NB4 (cell line): ENCODE measurements around the gene VASH2.

ENCODE experiments used
- CTCF ChIP-seq: IDR thresholded peaks from one replicate; pipeline ENCODE4 v1.5.1; 2012; ENCODE audit warnings: low read depth, low read length
- MAX ChIP-seq: IDR thresholded peaks from 2 replicates; pipeline ENCODE4 v1.6.1; 2011; ENCODE audit warnings: low read depth, low read length
- MYC ChIP-seq: IDR thresholded peaks from 2 replicates; pipeline ENCODE4 v1.6.1; 2011; ENCODE audit warnings: low read depth, low read length
- POLR2A ChIP-seq: IDR thresholded peaks from 2 replicates; pipeline ENCODE4 v1.6.1; 2011; ENCODE audit warnings: mild to moderate bottlenecking; ENCODE audit not compliant: insufficient read length; ENCODE audit errors: extremely low read depth

GRCh38 chr1:212983482-212983881 is 33.1 kb downstream of the VASH2 start:
- TF ChIP-seq CTCF: no peak
- no peak for TF ChIP-seq POLR2A
- no peak for TF ChIP-seq MAX
- no peak for TF ChIP-seq MYC
